HG03575 (cell line): ENCODE measurements around the gene ELMO1.

Experiments used
- ATAC-seq: cut with Tn5 transposase; IDR thresholded peaks from one replicate; pipeline ENCODE4 v1.9.1; 2021; ENCODE audit not compliant: unreplicated experiment, insufficient number of reproducible peaks, low FRiP score; ENCODE audit errors: extremely low read depth

The ELMO1 gene

DNA sequence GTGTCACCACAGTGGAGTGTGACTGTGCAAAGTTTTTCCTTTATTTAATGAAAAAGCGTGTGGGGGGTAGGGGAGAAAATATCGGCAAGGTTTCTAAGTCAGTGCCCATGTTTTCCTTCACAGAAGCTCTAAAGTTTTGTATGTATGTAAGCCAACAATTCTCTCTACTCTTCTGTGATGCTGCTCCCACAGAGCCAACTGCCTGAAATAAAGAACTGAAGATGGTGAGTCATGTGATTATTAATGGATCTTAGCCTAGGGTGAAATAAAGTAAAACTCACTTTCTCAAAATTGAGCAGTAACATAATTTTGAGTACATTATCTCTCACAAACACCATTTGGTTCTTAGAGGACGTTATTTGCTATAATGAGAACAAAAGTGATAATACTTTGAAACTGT, 143.7 kb downstream of the ELMO1 start:
- no peak for ATAC-seq

- no peak for ATAC-seq
Measured at GRCh38 chr7:37297546-37297945, 151.1 kb downstream of the ELMO1 start.

DNA sequence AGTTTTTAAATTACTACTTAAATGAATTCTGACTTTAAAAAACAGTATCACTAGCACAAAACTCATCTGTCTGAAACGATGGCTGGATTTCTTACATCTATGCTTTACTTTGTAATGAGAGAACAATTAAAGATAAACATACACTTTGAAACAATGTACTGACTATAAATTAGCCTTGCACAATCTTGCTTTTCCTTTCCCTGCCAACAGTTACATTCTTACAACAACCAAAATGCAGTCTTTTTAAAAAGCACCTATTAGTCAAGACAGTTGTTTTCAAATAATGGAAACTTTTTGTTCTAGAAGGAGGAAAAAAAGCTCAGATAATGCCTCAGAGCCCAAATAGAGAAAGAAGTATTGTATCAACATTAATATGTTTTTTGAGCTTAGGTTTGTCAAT, 153.3 kb downstream of the ELMO1 start:
- no peak for ATAC-seq

GRCh38 chr7:37290731-37291130, 157.9 kb downstream of the ELMO1 start:
- no peak for ATAC-seq

DNA sequence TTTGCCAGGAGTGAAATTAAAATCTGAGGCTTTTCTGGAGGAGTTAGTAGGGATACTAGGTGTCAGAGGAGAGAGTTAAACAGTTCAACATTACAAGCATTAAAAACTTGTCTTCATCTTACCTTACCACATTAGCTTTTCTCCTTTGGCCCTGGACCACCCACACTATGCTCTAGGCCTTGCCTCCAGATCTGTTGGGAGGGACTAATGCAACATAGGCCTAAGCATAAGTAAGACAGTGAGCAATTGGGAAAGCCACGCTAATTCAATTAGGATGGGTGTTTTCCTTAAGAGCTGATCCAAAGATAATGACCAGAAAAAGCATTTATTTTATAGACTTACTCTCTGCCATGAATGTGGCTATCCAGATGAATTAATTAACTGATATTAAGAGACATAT, 158.9 kb downstream of the ELMO1 start:
- no peak for ATAC-seq

DNA sequence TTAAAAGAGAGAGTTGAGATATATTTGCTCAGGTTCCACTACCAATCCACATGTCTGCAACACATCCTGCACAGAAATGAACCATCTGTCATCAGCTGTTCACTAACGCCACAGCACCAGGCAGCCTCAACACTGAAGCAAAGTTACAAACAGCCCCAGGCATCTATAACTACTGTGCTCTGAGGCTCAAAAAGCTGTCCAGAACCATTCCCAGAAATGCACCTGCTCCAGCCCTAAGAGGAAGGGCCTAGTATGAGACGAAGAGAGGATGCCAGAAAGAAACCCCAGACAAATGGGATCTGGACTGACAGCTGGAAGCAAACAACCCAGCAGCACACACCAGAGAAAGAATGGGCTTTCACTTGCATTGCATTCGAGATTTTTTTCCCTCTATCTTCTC, 159.3 kb downstream of the ELMO1 start:
- no peak for ATAC-seq

DNA sequence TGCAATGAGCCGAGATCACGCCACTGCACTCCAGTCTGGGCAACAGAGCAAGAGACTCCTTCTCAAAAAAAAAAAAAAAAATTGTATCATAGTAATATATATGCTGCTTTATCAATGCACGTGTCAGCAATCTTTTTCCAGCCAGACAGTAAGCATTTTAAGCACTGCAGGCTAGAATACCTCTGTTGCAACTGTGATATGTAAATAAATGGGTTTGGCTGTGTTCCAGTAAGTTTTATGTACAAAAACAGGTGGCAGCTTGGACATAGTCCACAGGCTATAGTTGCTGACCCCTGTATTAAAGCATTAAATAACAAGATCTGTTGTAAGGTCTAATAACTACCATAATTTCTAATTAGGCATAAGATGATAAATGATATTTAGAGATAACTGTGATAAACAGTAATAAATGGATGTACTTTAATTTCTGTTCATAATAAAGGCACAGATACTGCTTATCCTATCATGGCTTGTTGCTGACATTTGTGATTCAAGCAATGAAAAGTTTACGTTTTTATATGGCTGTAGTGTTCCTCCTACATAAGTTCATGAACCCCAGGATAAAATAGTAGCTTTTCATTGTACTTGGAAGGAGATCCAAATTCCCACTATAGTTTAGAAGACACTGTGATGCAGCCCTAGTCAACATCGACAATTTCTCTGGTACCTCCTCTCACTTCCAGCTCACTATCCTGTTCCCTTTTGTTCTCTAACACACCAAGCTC, 161.4 kb downstream of the ELMO1 start:
- no peak for ATAC-seq

DNA sequence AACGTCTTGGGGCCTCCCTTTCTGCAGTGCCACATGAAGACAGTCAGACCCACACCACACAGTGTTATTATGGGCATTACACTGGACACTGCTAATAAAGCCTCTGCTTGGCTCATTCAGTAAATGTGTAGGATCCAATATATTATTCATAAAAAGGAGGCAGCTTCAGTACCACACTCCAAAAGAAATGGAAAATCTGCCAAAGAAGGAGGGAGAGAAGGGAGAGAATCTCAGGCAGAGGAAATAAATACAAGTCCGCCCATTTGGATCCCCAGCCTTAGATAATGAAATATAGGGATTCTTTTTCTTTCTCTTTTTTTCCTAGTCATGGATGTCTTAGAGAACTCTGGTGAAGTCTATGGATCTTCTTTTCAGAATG, 162.2 kb downstream of the ELMO1 start:
- ATAC-seq = no peak

DNA sequence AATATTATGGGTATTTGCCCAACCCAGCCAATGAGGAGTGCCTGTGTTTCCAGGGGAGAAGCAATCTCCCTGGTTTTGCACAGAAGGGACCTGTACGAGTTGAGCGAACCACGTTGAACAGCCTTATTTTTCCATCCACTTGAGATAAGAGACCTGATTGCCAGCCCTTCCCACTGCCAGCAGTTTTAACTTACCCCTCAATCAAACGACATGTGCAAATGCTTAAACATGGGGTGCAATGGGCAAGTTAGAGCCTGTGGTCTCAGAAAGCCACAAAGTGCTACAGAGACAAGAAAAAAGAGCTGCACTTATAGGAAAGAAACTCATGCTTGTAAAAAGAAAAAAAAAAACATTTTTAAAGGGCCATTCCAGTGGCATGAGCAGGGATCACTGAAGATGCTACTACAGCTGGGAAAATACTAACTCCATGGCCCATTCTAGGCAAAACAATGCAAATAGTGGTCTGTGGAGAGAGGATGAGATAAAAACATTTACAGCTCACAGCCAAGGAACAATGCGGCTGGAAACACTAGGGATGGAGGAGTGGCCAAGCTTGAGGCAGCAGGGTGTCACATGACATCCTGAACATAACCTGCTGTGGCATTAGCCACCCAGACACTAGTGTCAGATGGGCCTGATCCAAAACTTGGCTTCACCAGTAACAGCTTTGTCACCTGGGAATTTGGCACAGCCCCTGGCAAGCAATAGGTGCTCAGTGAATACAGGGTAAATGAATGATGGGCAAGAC, 162.8 kb downstream of the ELMO1 start:
- no peak for ATAC-seq

DNA sequence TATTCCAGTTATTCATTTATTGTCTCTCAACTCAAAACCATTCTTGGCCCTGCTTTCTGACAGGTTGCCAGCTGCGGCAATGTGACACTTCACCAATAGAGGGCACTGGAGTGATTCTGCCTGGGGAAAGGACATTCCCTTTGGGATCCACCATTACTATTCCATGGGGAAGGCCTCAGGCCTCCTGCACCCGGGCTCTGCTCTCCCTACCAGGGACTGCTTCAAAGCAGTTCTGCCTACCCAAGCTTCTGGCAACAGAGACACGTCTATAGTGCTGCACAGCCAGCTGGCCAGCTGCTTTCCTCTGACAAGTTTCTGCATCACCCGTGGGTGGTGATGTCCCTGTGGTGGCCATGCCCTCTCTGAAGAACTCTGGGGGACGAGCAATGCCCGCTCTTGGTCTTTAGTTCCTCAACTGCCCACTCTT, 163.8 kb downstream of the ELMO1 start:
- ATAC-seq = no peak

- no peak for ATAC-seq
Measured at GRCh38 chr7:37284285-37284684, 164.4 kb downstream of the ELMO1 start.

- no peak for ATAC-seq
Measured at GRCh38 chr7:37283716-37284115, 164.9 kb downstream of the ELMO1 start.

DNA sequence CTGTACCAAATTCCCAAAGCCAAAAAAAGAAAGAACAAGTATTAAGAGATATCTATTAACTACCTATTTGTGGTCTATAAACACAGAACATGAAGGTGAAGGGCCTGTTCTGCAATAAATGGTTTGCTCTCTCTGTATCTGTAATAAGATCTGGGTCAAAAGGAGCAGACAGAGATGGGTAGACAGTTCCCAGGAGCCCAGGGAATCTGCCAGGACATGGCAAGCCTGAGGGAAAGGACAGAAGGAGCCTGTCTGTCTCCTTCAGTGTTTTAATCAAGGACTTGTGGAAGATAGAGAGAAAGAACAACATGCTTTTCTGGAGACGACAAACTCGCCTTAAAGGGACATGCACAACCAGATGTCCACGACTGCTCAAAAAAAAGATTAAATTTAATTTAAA, 165.7 kb downstream of the ELMO1 start:
- no peak for ATAC-seq

GRCh38 chr7:37282093-37282444, 166.6 kb downstream of the ELMO1 start:
- ATAC-seq = no peak

GRCh38 chr7:37281368-37282092, 167.1 kb downstream of the ELMO1 start:
- no peak for ATAC-seq

DNA sequence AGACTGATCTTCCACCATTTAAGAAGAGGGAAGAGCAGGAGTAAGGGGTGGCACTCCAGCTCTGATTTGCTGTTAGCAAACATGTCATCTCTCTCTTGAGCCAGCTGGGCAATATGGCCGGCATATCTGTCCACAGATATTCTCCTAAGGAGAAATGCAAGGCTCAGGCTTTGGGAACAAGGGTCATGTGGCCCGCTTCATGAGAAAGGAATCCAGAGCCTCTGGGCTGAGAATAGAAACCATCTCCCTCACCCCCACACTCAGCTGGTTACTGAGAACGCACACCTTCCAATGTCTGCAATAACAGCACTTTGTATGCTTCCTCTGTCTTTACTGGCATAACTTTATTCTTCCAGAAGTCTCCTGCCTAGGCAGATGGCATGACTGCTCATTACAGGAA, 171.2 kb downstream of the ELMO1 start:
- no peak for ATAC-seq

GRCh38 chr7:37275078-37275710, 173.5 kb downstream of the ELMO1 start:
- ATAC-seq = no peak

- no peak for ATAC-seq
Measured at GRCh38 chr7:37273891-37274290, 174.8 kb downstream of the ELMO1 start.

- ATAC-seq = no peak
Measured at GRCh38 chr7:37269711-37270508, 178.8 kb downstream of the ELMO1 start.
